HepG2 (cell line): ENCODE measurements around the gene CRK. TPM values are rescaled to one million over a fixed set of nuclear protein-coding genes. Genes with fewer than 3 reads are reported as not detected.

Experiments
- ATAC-seq: fragments of 200-7000 bp; cut with Tn5 transposase; 3 replicates; pipeline ENCODE4 v1.9.1; 2020; ENCODE audit warnings: mild to moderate bottlenecking, moderate library complexity
- BruUV-seq: library from RNA; stranded (reverse); fragments of 400-500 nt; replicated peaks from 2 replicates; lab custom pipeline; 2021; lab: Mats Ljungman, UMichigan
- CTCF ChIA-PET: fragments of 300-600 bp; formaldehyde crosslinking; extraction: SDS; loops from one replicate; lab custom pipeline; 2021; ENCODE audit warnings: low total read pairs, inconsistent platforms, low intra/inter-chr PET ratio; lab: Yijun Ruan, JAX
- POLR2A ChIA-PET: fragments of 350-600 bp; sonication (Branson Sonifier 250); formaldehyde crosslinking; loops from one replicate; lab custom pipeline; 2020; ENCODE audit warnings: antibody characterized with exemption, inconsistent platforms; lab: Yijun Ruan, JAX
- DNase-seq: peaks from one replicate; pipeline ENCODE4 v3.0.0-alpha.2; 2015; ENCODE audit warnings: low spot score
- FAIRE-seq: peaks from 3 replicates; lab custom pipeline; 2011; peaks lifted over from hg19 to GRCh38; lab: Jason Lieb, UNC
- H2AFZ ChIP-seq: one replicate; pipeline ENCODE4 v1.6.1; 2011; ENCODE audit warnings: low read length, inconsistent platforms
- H3K27ac ChIP-seq: fragments of 300-600 bp; 3 replicates; pipeline ENCODE4 v1.8.0; 2011; ENCODE audit warnings: mixed run types, mild to moderate bottlenecking, mixed read lengths, low read length, inconsistent platforms; ENCODE audit not compliant: insufficient read depth; ENCODE audit errors: extremely low read length
- H3K27me3 ChIP-seq, 2 experiments: fragments of 200-600 bp in 1 of 2; 2 replicates in 1 of 2; 3 replicates in 1 of 2; pipeline versions ENCODE4 v1.6.0 to v1.8.0; 2011; ENCODE audit warnings: low read length in 2 of 2, mild to moderate bottlenecking in 2 of 2, moderate library complexity in 2 of 2, inconsistent platforms in 1 of 2; ENCODE audit not compliant: insufficient read depth in 2 of 2, control insufficient read depth in 1 of 2
- H3K36me3 ChIP-seq, 2 experiments: fragments of 200-600 bp in 1 of 2; replicated peaks in 1 of 2; 2 replicates in 1 of 2; 3 replicates in 1 of 2; pipeline versions ENCODE4 v1.5.1 to v1.8.0; 2011; ENCODE audit warnings: low read length in 2 of 2, inconsistent platforms in 1 of 2; ENCODE audit not compliant: insufficient read depth in 2 of 2, control insufficient read depth in 1 of 2
- H3K4me1 ChIP-seq: 2 replicates; pipeline ENCODE4 v1.5.1; 2012; ENCODE audit warnings: low read length, inconsistent platforms; ENCODE audit not compliant: insufficient read depth
- H3K4me2 ChIP-seq: 2 replicates; pipeline ENCODE4 v1.6.0; 2011; ENCODE audit warnings: low read depth, low read length, inconsistent platforms
- H3K4me3 ChIP-seq, 3 experiments: fragments of 200-600 bp in 1 of 3; sonication (generic), shearing (Covaris generic) in 1 of 3; replicated peaks in 1 of 3; 2 replicates each; pipeline ENCODE4 v1.5.1; 2011 to 2016; ENCODE audit warnings: low read length in 3 of 3, inconsistent platforms in 2 of 3, low read depth in 2 of 3, mild to moderate bottlenecking in 2 of 3, control low read depth in 1 of 3, mixed read lengths in 1 of 3; ENCODE audit not compliant: insufficient read depth in 1 of 3
- H3K79me2 ChIP-seq: one replicate; pipeline ENCODE4 v1.6.1; 2011; ENCODE audit warnings: low read length, inconsistent platforms; ENCODE audit not compliant: insufficient read depth
- H3K9ac ChIP-seq: 2 replicates; pipeline ENCODE4 v1.6.0; 2011; ENCODE audit warnings: mild to moderate bottlenecking, low read depth, low read length, inconsistent platforms; ENCODE audit not compliant: insufficient read depth
- H3K9me3 ChIP-seq: 2 replicates; pipeline ENCODE4 v1.5.1; 2012; ENCODE audit warnings: mild to moderate bottlenecking, low read length
- H4K20me1 ChIP-seq: 2 replicates; pipeline ENCODE4 v1.6.0; 2011; ENCODE audit warnings: inconsistent platforms, mild to moderate bottlenecking, low read length, moderate library complexity; ENCODE audit not compliant: insufficient read depth
- HDAC1 ChIP-seq: sonication (generic); formaldehyde crosslinking; IDR thresholded peaks from 2 replicates; pipeline ENCODE4 v1.5.1; 2020; ENCODE audit warnings: mild to moderate bottlenecking, missing genetic modification reagents
- KLF16 ChIP-seq, 2 experiments: sonication (generic) in 1 of 2; formaldehyde crosslinking in 1 of 2; IDR thresholded peaks; 2 replicates each; pipeline versions ENCODE4 v1.6.1 to v1.8.0; 2016 to 2023; ENCODE audit warnings: missing genetic modification reagents in 2 of 2, missing compliant biosample characterization in 1 of 2
- REPIN1 ChIP-seq: sonication (generic); formaldehyde crosslinking; IDR thresholded peaks from 2 replicates; pipeline ENCODE4 v1.8.0; 2022; ENCODE audit warnings: missing genetic modification reagents, low read depth, mild to moderate bottlenecking, borderline replicate concordance
- ZFP37 ChIP-seq: sonication (generic); formaldehyde crosslinking; IDR thresholded peaks from 2 replicates; pipeline ENCODE4 v1.4.0; 2020; ENCODE audit warnings: missing genetic modification reagents, borderline replicate concordance
- ZNF496 ChIP-seq: sonication (generic); formaldehyde crosslinking; IDR thresholded peaks from 2 replicates; pipeline ENCODE4 v1.8.1; 2023; ENCODE audit warnings: mild to moderate bottlenecking, moderate library complexity, missing genetic modification reagents; ENCODE audit not compliant: insufficient replicate concordance
- WGBS: methylation state at CpG from one replicate; pipeline ENCODE4 v1.1.6; 2017; ENCODE audit warnings: low lambda C conversion rate; 5-methylcytosine and 5-hydroxymethylcytosine counted together
- in situ Hi-C: cut with HindIII; loops from 2 replicates; pipeline ENCODE4 v1.10.0; 2017; ENCODE audit warnings: low pct_unique_long_range_greater_than_20kb; ENCODE audit not compliant: extremely low pct_ligation_motif_present
- intact Hi-C: fragments of 100-400 bp; cut with micrococcal nuclease; formaldehyde crosslinking; loops from one replicate; pipeline ENCODE4 v1.10.0; 2022; ENCODE audit not compliant: unreplicated experiment
- polyA plus RNA-seq, 8 experiments: library from polyadenylated mRNA; depleted of rRNA in 3 of 8; stranded (reverse) in 7 of 8; unstranded in 1 of 8; fragments of >200 nt; fragmentation: Illumina TruSeq in 4 of 8; extraction: Trizol in 4 of 8; gene quantifications; 2 replicates each; pipeline versions ENCODE4 v1.2.1 to v1.2.3, GENCODE V29; 2011 to 2016; ENCODE audit warnings: low read depth in 4 of 8, missing spikeins in 1 of 8, mixed read lengths in 1 of 8; ENCODE audit not compliant: insufficient read depth in 1 of 8
- total RNA-seq, 5 experiments: library from RNA; depleted of rRNA; stranded (reverse); fragments of >200 nt; fragmentation: Illumina TruSeq; extraction: Trizol; gene quantifications; 2 replicates each; pipeline ENCODE4 v1.2.3, GENCODE V29; 2016; ENCODE audit warnings: low read depth in 1 of 5
- TF ChIP-seq, protein P1 (sequence below): sonication (generic); formaldehyde crosslinking; IDR thresholded peaks from 2 replicates; pipeline ENCODE4 v1.4.0; 2020; ENCODE audit warnings: missing genetic modification reagents

The CRK gene
- total and polyA plus RNA-seq, 2 of the 13 experiments (the other 11 are each of a cell fraction or from before 2014, with no cell fraction given), result 47.4 to 54.2 TPM

DNA sequence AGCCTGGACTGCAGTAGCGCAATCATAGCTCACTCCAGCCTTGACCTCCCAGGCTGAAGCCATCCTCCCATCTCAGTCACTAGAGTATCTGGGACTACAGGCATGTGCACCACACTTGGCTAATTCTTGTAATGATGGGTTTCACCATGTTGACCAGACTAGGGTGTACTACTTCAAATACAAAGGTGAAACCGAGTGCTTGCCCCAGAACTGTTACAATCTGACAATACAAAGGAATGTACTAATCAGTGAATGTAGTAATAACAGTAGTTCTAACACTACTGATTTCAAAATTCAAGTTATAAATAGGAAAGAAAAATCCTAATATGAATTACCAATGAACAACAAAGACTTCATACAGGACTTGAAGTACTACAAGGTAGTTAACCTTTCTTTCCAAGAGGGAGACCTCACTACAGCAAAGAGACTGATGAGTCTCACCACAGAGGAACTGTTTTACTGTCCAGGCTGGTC is 24.4 kb downstream of the CRK start:
- Histone ChIP-seq H3K9me3 (no peaks in the 10 kb centered on the region), H4K20me1 (no peaks in the 10 kb centered on the region), H3K36me3 (peaks cover 16 to 47% of the 10 kb centered on the region in 2 experiments; a peak in 4 of 5 replicates), H3K9ac (no peak overlapping the region), H3K27me3 (no peaks in the 10 kb centered on the region), H3K4me2 (no peak overlapping the region), H2AFZ (no peak overlapping the region), H3K79me2 (peaks cover 29% of the 10 kb centered on the region), H3K27ac (no peak overlapping the region), H3K4me1 (no peaks in the 10 kb centered on the region; the same call in 1 of the 2 replicates), H3K4me3 (no peak overlapping the region)
- BruUV-seq, result no TSS peak
- TF ChIP-seq ZFP37 (CRISPR knock-in tag) (no peak), REPIN1 (CRISPR knock-in tag) (no peak), HDAC1 (no peak), KLF16 (CRISPR knock-in tag; IDR thresholded peaks at IDR 0.05) (no peak), ZNF496 (CRISPR knock-in tag) (no peak)
- TF ChIP-seq, protein P1, sequence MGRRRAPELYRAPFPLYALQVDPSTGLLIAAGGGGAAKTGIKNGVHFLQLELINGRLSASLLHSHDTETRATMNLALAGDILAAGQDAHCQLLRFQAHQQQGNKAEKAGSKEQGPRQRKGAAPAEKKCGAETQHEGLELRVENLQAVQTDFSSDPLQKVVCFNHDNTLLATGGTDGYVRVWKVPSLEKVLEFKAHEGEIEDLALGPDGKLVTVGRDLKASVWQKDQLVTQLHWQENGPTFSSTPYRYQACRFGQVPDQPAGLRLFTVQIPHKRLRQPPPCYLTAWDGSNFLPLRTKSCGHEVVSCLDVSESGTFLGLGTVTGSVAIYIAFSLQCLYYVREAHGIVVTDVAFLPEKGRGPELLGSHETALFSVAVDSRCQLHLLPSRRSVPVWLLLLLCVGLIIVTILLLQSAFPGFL (CRISPR knock-in tag), result no peak
- intact Hi-C loops (no loop called here), in situ Hi-C loops (no loop called here)
- WGBS, result 91% methylated on average over 2 of the region's 2 CpGs
- DNase-seq, result no peak
- no peak for FAIRE-seq
- POLR2A ChIA-PET, result no interaction called here
- CTCF ChIA-PET, result no interaction called here
- no peak for ATAC-seq
